Measurements from ENCODE around the gene LRP2.

LRP2 gene

DNA sequence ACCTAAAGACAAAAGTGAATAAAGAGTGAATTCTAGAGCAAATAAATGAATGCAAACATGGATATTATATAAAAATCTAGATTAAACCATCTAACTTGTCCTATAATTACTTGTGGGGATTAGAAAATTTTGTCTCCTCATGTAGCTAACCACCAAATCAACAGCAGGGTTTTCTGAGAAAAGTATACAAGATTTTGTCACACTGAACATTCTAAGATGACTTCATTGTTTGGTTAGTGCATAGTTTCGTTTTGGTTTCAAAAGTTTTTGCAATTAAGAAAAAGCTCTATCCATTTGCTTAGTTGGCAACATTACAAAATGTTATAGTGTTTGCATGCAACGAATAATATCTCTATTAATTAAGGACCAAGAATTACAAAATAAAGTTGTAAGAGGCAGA is 125.0 kb downstream of the LRP2 start:
- no peak for DNase-seq

DNA sequence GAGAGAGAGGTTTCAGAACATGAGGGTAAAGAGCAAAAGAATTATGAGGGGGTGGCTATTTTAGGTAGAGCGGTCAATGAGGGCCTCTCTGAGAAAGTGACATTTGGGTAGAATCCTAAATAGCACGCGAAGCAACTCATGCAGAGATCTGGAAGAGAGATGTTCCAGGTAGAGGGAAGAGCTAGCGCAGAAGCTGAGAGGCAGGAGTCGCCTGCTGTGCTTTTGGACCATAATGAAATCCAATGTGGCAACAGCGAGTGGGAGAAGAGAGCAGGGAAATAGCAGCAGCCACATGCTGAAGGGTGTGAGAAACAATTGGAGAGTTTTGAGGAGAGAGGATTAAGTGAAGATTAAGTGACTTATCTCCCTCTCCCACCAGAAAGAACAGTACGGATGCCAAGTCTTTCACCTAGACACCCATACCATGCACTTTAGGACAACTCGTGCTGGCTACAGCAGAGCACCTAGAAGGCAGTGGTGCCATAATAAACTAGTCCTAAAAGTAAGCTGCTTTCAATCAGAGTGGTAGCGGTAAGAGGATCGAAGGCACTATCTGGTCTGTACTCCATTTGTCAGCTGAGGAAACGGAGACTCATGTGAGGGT is 129.7 kb downstream of the LRP2 start:
- no peak for DNase-seq

DNA sequence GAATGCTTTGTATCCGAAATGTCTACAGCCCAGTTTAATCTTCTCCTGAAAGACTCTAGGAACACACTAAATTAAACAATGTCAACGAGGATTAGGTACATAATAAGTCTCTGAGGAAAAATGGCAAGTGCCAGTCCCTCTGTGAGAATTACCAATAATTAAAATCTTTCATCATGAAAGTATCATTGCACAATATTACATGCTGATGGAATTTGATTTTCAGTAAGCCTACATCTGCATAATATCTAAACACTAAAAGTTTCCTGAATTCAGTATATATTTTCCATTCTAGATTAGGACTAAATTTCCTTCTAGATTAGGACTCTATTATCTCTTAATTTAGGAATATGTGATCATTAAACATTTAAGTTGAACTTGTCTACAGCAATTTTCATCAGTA is 132.1 kb downstream of the LRP2 start:
- DNase-seq: no peak

DNA sequence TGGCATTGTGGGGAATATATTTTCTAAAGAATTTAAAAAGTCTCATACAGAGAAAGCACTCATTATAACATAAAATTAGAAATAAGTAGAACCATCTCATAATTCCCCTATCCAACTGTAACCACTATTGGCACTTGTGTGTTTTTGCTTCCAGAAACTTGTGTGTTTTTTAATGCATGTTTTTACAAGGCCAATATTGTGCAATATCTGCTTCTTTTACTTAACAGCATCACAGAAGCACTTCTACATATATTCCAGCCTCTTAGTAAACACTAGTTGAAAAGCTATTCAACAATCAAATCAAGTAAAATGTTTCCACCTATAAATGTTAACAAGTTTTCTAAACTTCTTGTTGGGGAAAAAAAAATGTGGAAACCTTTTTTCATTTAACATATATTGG is 132.7 kb downstream of the LRP2 start:
- DNase-seq: no peak

DNA sequence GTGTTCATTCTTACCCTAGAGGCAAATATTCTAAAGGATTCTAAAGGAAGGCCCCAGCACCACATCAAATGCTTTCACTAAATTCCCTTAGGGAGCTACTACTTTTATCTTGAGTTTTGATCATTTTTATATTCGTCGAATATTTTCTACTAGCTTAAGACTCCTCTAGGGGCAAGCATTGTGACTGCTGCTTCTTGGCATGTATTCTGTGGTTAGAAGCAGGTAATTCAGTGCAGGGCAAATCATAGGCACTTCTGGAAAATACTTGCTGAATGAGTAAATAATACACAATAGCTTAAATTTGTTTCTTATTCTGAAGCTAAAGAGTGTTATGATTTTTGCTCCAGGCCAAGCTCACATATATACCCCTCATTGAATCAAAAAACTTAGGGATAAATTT is 136.4 kb downstream of the LRP2 start:
- DNase-seq: no peak

DNA sequence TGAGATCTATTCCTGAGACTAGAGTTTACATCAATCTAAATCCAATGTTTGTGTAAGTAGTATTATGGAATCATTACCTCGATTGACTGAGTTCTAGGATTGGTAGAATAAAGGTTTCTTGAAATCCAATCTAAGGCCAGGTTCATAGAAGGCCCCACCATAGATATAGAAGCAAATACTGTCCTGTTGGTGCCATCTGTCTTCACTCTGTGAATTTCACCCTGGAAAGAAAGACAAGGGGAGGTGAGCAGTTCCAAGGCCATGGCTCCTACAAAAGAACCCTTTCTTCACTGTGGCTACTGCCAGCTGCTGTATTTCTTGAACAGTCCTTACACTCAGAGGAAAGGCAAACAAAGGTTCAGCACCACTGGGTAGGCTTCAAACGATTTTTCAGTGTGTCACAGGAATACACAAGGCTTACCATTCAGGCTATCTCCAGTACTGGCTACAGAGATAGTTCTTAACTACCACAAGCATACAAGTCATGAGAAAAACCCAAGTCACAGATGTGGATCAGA is 137.0 kb downstream of the LRP2 start:
- no peak for DNase-seq

DNA sequence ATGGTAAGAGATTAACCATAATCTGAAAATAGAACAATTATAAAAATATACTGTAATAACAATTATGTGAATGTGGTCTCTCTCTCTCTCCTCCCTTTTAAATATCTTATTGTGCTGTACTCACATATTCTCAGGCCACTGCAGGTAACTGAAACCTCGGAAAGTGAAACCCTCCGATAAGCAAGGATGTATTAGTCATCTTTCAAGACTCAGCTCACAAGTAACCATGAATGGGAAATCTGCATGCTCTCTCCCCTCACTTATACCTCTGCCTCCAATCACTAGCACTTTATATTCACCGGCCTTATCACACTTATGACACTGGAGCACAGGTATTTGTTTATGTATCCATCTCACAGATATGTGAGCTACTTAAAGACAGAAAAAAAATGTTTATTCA is 139.7 kb downstream of the LRP2 start:
- no peak for DNase-seq

DNA sequence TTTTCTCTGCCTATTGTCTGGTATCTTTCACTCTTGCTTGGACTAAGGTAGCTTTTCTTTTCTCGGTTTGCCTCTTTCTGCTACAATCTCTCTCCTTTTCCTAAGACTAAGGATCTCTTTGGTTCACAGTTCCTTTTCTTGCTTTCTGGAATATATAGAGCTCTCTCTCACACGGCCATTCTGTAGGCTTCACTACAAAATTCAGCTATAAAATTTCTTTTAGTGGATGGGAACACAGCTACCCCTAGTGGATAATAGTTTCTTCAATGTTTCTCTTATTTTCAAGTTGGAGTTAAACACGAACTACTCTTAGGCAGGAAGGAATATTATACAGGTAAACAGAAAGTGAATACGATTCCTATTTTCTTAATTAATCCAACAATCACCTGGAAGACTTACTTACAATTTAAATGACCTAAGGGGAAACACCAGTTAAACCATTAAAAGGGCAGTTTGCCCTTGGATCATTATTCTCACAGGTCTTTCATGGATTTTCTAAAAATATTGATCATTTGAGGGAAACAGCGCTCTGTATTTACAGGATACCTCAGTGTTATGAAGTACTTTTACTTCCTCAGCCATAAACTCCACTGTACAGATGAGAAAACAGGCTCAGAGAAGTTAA is 140.5 kb downstream of the LRP2 start:
- DNase-seq: no peak

DNA sequence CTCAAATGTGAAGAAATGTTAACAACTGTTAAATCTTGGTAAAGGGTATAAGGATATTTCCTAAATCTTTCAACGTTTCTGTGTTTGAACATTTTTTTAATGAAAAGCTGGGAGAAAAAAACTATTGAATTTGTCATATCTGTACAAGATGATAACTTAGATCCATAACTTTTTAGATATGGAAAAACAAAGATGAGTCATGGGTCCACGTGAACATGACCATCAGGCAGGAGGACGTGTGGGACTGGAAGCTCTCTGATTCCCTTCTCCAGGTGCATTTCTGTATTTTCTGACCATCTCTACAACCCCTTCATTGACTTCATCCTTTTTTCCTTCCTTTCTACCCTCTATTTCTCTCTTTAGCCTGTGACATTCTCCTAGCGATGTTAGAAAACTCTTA is 151.4 kb downstream of the LRP2 start:
- no peak for DNase-seq

DNA sequence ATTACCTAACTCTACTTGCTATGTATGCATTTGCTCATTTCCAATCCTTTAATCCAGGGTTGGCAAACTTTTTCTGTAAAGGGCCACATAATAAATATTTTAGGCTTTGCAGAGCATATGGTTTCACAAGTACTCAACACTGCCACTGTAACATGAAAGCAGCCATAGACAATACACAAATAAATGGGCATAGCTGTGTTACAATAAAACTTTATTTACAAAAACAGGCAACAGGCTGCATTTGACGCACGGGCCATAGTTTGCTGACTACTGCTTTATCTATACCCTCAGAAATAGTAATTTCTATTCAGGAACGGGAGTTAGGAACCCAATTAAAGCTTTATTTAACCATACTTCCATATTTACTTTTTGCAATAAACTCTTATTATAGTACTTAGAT is 154.3 kb downstream of the LRP2 start:
- no peak for DNase-seq

DNA sequence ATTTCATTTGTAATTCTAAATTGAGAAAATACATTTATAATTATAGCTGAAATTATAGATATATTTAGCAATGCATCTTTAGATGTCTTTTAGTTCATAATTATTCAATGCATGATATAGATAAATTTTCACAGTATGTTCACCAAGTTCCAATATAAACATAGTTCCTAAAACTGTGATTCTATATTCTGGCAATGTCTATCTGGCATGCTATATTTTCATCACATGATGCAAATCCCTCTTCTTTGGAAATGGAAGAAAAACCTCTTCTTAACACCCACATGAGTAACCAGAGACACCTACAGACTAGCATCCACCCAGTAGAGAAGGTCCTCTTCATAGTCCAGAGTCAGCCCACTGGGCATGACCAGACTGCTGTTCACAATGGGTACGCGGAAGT is 157.2 kb downstream of the LRP2 start:
- no peak for DNase-seq

DNA sequence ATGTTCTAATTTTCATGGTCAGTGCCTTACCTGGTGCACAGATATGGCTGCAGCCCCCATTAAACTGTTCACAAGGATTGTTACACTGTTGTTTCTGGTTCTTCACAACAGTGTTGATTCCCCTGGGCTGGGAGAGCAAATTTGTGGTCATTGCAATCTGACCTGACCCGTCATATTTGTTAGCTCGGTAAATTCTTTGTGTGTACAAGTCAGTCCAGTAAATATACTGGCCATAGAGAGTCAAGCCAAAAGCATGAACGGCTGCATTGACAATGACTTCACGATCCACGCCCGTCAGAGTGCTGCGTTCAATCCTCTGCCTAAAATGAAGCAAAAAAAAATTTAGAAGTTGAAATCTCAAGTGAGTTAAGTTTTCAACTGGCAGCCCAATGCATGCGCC is 158.4 kb downstream of the LRP2 start:
- DNase-seq: no peak

DNA sequence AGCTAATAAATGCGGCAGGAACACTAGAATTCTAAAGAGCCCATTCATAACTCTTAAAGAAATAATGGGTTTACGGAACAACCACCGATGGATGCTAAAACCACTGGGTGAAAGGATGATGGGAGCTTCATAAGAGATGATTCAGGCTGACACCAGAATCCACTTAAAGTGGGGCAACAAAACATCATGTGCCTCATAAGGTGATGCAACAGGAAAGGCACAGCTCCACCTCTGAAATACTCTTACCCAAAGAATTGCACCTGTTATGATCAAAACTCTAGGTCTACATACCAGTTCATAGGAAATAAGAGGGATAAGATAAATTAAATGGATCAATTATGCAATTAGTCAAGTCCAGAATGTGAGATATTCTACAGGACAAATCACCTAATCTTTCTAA is 161.6 kb downstream of the LRP2 start:
- no peak for DNase-seq

DNA sequence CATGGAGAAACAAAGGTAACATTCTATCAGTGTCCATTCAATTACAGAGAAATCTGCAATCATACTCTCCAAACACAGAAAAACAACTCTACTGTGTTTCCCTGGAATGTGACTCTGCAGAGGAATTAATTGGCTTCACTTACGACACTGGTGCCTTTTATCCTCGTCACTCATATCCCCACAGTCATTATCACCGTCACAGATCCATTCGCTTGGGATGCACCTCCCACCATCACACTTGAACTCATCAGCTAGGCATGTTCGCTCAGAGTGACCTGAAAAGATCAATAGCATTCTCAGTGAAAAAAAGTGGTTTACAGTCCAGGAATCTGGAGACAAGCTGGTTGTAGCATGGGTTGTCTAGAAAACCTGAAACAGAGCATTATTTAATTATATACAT is 168.7 kb downstream of the LRP2 start:
- no peak for DNase-seq

DNA sequence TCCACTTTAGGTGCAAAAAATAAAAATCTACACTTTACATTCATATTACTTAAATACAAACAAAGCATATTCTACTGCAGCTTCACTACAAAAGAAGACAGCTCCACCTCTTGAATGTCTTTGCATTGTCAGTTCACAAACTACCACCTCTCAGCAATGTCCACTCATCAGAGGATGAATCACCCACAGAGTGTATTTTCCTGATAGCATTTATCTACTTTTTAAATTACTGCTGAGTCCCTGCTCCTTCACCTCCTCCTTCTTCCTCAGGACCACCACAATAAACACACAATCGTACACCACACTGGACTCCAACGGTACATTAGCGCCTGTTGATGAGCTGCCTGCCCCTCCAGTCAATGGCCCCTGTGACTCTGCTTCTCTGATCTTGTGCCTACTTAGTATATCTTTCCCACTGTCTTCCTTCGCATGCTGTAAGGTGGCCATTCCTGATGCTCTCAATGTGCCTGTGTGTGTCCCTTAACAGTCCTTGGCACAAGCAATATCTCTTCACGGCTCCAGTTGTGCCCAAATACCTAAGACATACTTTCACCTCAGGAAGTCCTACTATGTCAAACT is 172.0 kb downstream of the LRP2 start:
- no peak for DNase-seq

DNA sequence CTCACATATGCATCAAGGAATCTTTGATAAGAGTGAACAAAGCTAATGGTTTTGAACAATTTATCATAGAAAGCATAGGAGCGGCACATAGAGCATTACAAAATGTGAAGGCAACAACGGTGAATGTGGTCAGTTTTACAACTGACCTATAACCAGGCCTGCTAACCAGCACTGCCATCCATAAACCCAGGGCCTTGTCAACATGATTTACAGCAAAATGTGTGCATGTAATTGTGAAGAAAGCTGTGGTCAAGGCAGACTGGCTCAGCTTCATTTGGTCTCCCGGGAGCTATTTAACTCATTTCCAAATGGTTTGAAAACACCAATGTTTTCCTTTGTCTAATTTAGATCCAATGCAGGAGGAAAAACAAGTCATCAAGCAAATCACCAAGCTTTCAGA is 173.2 kb downstream of the LRP2 start:
- DNase-seq: no peak

DNA sequence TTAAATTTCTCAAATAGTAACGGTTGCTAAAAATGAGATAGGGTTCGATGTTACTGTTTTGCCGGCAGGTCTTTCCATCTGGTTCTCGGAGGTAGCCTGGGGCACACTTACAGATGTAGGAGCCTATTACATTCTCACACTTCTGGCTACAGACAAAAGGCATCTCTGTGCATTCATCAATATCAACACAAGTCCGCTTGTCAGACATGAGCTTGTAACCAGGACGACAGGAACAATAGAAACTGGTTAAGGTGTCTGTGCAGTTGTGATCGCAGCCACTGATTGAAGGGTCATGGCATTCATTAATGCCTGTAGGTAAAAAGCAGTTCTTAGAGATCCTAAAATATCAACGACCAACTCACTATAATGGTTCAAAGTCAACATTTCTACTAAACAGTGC is 176.6 kb downstream of the LRP2 start:
- DNase-seq: no peak

DNA sequence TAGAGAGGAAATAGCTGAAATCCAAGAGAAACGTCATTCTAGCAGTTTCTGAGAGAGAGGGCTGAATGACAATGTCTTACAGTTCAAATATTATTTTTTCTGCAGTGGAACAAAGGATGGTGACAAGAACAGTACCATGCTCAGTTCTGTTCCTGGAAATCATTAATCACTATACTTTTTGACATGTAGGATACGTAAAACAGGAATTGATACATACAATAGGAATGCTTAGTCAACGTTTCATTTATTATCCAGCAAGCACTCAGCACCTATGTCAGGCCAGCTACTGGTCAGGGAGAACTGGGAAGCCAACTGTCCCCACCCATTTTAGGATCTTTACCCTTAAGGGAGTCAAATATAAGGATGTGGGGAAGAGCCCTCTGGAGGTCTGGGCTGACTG is 178.3 kb downstream of the LRP2 start:
- DNase-seq: no peak

DNA sequence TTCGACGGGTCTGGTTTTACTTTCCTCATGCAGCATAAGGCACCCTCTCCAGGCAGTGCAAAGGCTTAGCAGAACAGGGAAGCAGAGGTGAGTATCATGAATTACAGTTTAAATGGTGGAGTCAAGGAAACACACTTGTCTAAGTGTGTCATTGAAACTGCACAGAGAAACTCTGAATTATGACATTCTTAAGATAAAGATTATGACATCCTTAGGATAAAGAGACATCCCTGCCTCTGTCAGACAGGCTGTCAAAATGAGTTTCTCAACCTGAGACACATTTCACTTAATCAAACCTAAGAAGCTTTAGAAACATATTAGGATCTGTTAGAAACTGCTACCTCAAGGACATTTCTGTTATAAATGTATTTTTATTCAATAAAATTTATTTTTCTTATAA is 179.8 kb downstream of the LRP2 start:
- DNase-seq: no peak

DNA sequence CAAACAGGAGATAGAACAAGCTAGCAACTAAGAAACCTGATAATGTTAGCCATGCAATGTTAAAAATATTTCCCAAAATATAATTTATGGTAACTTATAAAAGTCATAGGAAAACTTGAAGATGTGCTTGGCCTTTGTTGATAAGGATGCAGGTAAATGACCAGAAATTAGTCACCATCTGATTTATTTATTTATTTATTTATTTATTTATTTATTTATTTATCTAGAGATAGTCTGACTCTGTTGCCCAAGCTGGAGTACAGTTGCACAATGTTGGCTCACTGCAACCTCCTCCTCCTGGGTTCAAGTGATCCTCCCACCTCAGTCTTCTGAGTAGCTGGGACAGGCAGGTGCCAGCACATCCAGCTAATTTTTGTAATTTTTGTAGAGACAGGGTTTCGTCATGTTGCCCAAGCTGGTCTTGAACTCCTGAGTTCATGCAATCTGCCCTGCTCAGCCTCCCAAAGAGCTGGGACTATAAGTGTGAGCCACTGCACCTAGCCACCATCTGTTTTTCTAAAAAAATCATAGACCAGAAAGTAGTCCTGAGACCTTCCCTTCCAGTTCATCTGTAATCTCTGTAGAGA is 183.4 kb downstream of the LRP2 start:
- no peak for DNase-seq

DNA sequence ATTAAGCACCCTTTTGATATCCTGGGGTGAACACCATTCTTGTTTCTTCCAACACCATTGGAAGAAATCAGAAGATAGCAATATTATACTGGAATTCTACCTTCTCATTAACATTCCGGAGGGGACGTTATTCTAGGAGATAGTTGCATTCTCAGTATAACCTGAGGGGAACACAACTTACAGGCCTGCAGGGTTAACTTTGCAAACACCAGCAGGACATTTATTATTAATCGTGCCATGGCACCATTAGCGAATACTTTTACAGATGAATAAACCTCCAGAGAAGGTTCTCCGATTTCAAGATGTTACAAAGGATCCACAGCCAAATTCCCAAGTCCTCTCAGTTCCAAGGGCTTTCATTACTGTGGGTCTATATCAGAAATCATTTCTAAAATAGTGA is 184.0 kb downstream of the LRP2 start:
- DNase-seq: no peak

DNA sequence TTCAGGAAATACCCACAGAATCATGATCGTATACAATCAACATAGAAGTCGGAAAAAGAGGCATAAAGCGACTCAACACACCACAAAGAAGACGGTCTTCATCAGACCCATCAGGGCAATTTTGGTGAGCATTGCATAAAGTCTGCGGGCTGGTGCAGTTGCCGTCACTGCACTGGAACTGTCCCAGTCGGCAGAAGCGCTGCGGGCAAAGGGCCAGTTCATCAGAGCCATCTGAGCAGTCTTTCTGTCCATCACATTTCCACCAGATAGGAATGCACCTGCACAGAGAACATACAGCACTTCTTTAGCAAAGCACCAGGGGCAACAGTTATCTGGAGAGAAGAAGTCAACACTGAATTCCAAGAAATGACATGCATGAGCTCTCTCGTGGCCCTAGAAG is 187.2 kb downstream of the LRP2 start:
- DNase-seq: no peak

DNA sequence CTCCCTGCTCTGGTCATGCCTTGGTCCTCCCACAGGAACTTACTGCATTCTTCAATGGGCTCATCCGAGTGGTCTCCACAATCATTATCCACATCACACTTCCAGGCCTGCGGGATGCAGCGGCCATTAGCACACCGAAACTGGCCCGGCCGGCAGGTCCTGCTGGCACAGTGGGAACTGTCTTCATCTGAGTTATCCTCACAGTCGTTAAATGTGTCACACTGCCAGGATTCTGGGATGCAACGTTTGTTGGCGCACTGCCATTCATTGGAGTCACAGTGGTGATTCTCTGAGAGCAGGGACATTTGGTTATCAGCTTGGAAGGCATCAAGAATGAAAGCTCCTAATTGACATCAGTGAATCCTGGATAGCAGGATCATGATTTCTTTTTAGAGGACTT is 188.5 kb downstream of the LRP2 start:
- no peak for DNase-seq

DNA sequence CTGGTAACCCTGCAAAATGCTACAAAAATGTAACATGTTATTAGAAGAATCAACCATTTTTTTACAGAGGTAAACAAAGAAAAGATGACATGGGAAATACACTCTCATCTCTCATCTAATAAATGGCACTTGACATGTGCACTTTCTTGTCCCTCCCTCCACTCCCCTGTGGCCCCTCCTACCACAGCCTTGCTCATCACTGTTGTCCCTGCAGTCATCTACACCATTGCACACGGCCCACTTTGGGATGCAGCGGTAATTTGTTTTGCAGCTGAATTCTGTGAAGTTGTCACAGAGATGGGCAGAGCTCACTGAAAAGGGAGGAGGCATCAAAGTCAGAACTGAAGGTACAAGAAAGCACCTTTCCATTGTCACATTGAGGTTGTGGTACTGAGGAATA is 189.4 kb downstream of the LRP2 start:
- no peak for DNase-seq
